ENCODE data around the gene LZTR1. TPM values are rescaled to one million over a fixed set of nuclear protein-coding genes. Genes with fewer than 3 reads are reported as not detected.

Gene LZTR1
- total and polyA plus RNA-seq, 2 of the 8 experiments (the other 6 are each of a cell fraction or from before 2014, with no cell fraction given): 22.3 to 31.0 TPM

- no peak for FAIRE-seq
- no peak overlapping the region for H3K14ac ChIP-seq (ENCODE audit: insufficient read length)
- H3K36me3 ChIP-seq (ENCODE audit: control insufficient read depth in 2 of 4, insufficient read depth in 4 of 4, low read length in 3 of 4): no peaks in the 10 kb centered on the region
- H3K23me2 ChIP-seq (ENCODE audit: low read depth, low read length): no peaks in the 10 kb centered on the region
- H3K9ac ChIP-seq (replicated peaks in 1 of 4; ENCODE audit: extremely low read depth in 1 of 4, low read depth in 3 of 4, low read length in 3 of 4): no peak overlapping the region
- H3K4ac ChIP-seq (replicated peaks; ENCODE audit: insufficient read length, low read depth, low read length): no peak overlapping the region
- H3K27me3 ChIP-seq (replicated peaks in 1 of 4; ENCODE audit: control insufficient read depth in 3 of 4, extremely low read depth in 1 of 4, insufficient read depth in 3 of 4, low read length in 3 of 4): peaks cover 6 to 40% (median 26%) of the 10 kb centered on the region in 4 experiments
- no peak overlapping the region for H4K8ac ChIP-seq (ENCODE audit: extremely low read depth, insufficient read depth, low read length)
- CTCF ChIA-PET (ENCODE audit: partially characterized antibody): interaction anchor here (0.7 to 10.9 kb wide), 9 partner anchors 11 to 167 kb away, joined by 3 to 115 read pairs (median 3); partner anchors contain the start of gene LZTR1
- POLR2A ChIA-PET (ENCODE audit: partially characterized antibody): interaction anchor here (1.0 kb wide), 2 partner anchors 11 to 15 kb away, joined by 4 to 5 read pairs; partner anchors contain the start of gene LZTR1
- 65% methylated on average over 4 of the region's 4 CpGs; no CpG with 5 or more reads in 1 of the 2 experiments for WGBS, 2 experiments (ENCODE audit: extremely low coverage in 1 of 2, insufficient coverage in 1 of 2, insufficient read length in 1 of 2, insufficient replicate concordance in 2 of 2, low coverage in 1 of 2, low lambda C conversion rate in 2 of 2, missing lambda C conversion rate in 1 of 2)
- H3K4me2 ChIP-seq (ENCODE audit: insufficient read depth in 1 of 2, low read depth in 2 of 2, low read length in 2 of 2): no peak overlapping the region; a peak in 1 of 4 replicates
- H3K9me3 ChIP-seq (ENCODE audit: insufficient read depth in 2 of 2, low read depth in 1 of 2, low read length in 1 of 2): no peaks in the 10 kb centered on the region
- H2BK12ac ChIP-seq (ENCODE audit: low read depth, low read length): no peak overlapping the region
- no peak overlapping the region for H2AFZ ChIP-seq (ENCODE audit: low read length)
- no peak overlapping the region for H2BK5ac ChIP-seq (ENCODE audit: low read depth, low read length)
- no peak overlapping the region for H2BK20ac ChIP-seq (ENCODE audit: low read length)
- no peak overlapping the region for H4K5ac ChIP-seq (ENCODE audit: insufficient read length, low read depth, low read length)
- H3K56ac ChIP-seq (replicated peaks; ENCODE audit: insufficient read length, low read depth, low read length): no peak overlapping the region
- H3K18ac ChIP-seq (ENCODE audit: extremely low read depth, low read length): no peak overlapping the region; the same call in 1 of the 2 replicates
- H3K4me1 ChIP-seq (replicated peaks in 1 of 4; ENCODE audit: control insufficient read depth in 3 of 4, insufficient read depth in 4 of 4, low read length in 3 of 4): peaks cover 0 to 19% (median 12%) of the 10 kb centered on the region in 4 experiments; a peak in 6 of 7 replicates
- H2BK15ac ChIP-seq (ENCODE audit: low read length): no peak overlapping the region
- TF ChIP-seq KDM4A (IDR thresholded peaks at IDR 0.05; ENCODE audit: low read depth, low read length, severe bottlenecking): no peak
- TF ChIP-seq SIX5 (IDR thresholded peaks at IDR 0.05; ENCODE audit: low read depth, low read length): no peak
- no peak for TF ChIP-seq RAD21 (IDR thresholded peaks at IDR 0.05 in 1 of 2, conservative IDR thresholded peaks at IDR 0.05 in 1 of 2; ENCODE audit: low read depth in 2 of 2, low read length in 2 of 2)
- no peak for TF ChIP-seq KDM1A (IDR thresholded peaks at IDR 0.05; ENCODE audit: borderline replicate concordance, low read length)
- TF ChIP-seq BRCA1 (IDR thresholded peaks at IDR 0.05; ENCODE audit: low read depth, low read length): no peak
- TF ChIP-seq MAX (IDR thresholded peaks at IDR 0.05): no peak
- no peak for TF ChIP-seq SP1 (IDR thresholded peaks at IDR 0.05; ENCODE audit: low read depth, low read length)
- H3K79me1 ChIP-seq (ENCODE audit: low read depth, low read length): no peaks in the 10 kb centered on the region
- no peak overlapping the region for H2BK120ac ChIP-seq (replicated peaks; ENCODE audit: low read depth, low read length)
- DNase-seq (ENCODE audit: low read depth in 1 of 2, low spot score in 2 of 2): no peak
- no peak overlapping the region for H3K23ac ChIP-seq (ENCODE audit: insufficient read length)
- no peaks in the 10 kb centered on the region for H3K79me2 ChIP-seq (ENCODE audit: control insufficient read depth in 1 of 2, insufficient read depth in 2 of 2, low read length in 2 of 2)
- H4K20me1 ChIP-seq (replicated peaks in 1 of 2; ENCODE audit: control insufficient read depth in 1 of 2, insufficient read depth in 2 of 2, low read length in 2 of 2): peaks cover 2 to 5% of the 10 kb centered on the region in 2 experiments
- no peak overlapping the region for H2AK5ac ChIP-seq (ENCODE audit: low read depth, low read length)
- H4K91ac ChIP-seq (replicated peaks; ENCODE audit: insufficient read length, low read length): no peak overlapping the region
- H3K4me3 ChIP-seq (ENCODE audit: extremely low read depth in 1 of 4, insufficient read depth in 2 of 4, low read depth in 3 of 4, low read length in 4 of 4): no peak overlapping the region
- no peak overlapping the region for H3K27ac ChIP-seq (ENCODE audit: low read depth, low read length)
These were observed 11.0 kb upstream of the LZTR1 start for GRCh38 chr22:20970939-20971657.
